SK-N-SH (cell line): ENCODE results near the gene OSBPL6. TPM values are rescaled to one million over a fixed set of nuclear protein-coding genes. Genes with fewer than 3 reads are reported as not detected.
"Not testable (repeated sequence)": the region's sequence is repeated elsewhere in the genome, so short reads cannot be mapped to it uniquely, and the experiment has no call there.

Source experiments
- CTCF ChIA-PET: fragments of 300-600, 350-600 bp; formaldehyde crosslinking; extraction: SDS; loops from one replicate; lab custom pipeline; 2021; lab: Yijun Ruan, JAX
- POLR2A ChIA-PET: fragments of 350-600 bp; sonication (Branson Sonifier 250); formaldehyde crosslinking; extraction: SDS; loops from one replicate; lab custom pipeline; 2020; ENCODE audit warnings: antibody characterized with exemption, inconsistent platforms; lab: Yijun Ruan, JAX
- DNase-seq: peaks from one replicate; pipeline ENCODE4 v3.0.0; 2012
- H2AFZ ChIP-seq: fragments of 200-600 bp; sonication (generic); 2 replicates; pipeline ENCODE4 v1.8.1; 2016; ENCODE audit warnings: antibody characterized with exemption, mild to moderate bottlenecking, low read depth
- H3F3A ChIP-seq: fragments of 200-600 bp; sonication (generic); replicated peaks from 2 replicates; pipeline ENCODE3; 2016; ENCODE audit warnings: antibody characterized with exemption, mild to moderate bottlenecking; ENCODE audit not compliant: insufficient read depth
- H3K27ac ChIP-seq, 2 experiments: fragments of 200-500 bp in 1 of 2; fragments of 200-600 bp in 1 of 2; sonication (Bioruptor generic) in 1 of 2; sonication (generic), shearing (Covaris generic) in 1 of 2; 2 replicates each; pipeline versions ENCODE4 v1.5.1 to v1.6.1; 2014 to 2016; ENCODE audit warnings: low read depth in 2 of 2, inconsistent platforms in 1 of 2, low read length in 1 of 2, mild to moderate bottlenecking in 1 of 2, mixed read lengths in 1 of 2
- H3K27me3 ChIP-seq: fragments of 200-600 bp; sonication (generic), shearing (Covaris generic); 2 replicates; pipeline ENCODE4 v1.6.1; 2016; ENCODE audit warnings: mixed run types; ENCODE audit not compliant: insufficient read depth
- H3K36me3 ChIP-seq, 2 experiments: fragments of 200-500 bp in 1 of 2; fragments of 200-600 bp in 1 of 2; sonication (Bioruptor generic) in 1 of 2; sonication (generic) in 1 of 2; replicated peaks in 1 of 2; 2 replicates each; pipeline versions ENCODE3 to v1.5.1; 2014 to 2016; ENCODE audit warnings: low read length in 1 of 2, mild to moderate bottlenecking in 1 of 2; ENCODE audit not compliant: insufficient read depth in 2 of 2, control insufficient read depth in 1 of 2
- H3K4me1 ChIP-seq, 2 experiments: fragments of 200-500 bp in 1 of 2; fragments of 200-600 bp in 1 of 2; sonication (Bioruptor generic) in 1 of 2; sonication (generic), shearing (Covaris generic) in 1 of 2; 2 replicates each; pipeline versions ENCODE4 v1.5.1 to v1.6.1; 2014 to 2016; ENCODE audit warnings: low read depth in 1 of 2, low read length in 1 of 2, mixed run types in 1 of 2; ENCODE audit not compliant: insufficient read depth in 2 of 2, control insufficient read depth in 1 of 2
- H3K4me2 ChIP-seq: fragments of 200-600 bp; sonication (generic), shearing (Covaris generic); 2 replicates; pipeline ENCODE4 v1.6.1; 2017; ENCODE audit warnings: mixed run types
- H3K4me3 ChIP-seq, 2 experiments: fragments of 200-500 bp in 1 of 2; fragments of 200-600 bp in 1 of 2; sonication (Bioruptor generic) in 1 of 2; sonication (generic), shearing (Covaris generic) in 1 of 2; 2 replicates each; pipeline versions ENCODE4 v1.5.1 to v1.8.1; 2014 to 2016; ENCODE audit warnings: low read depth in 2 of 2, inconsistent platforms in 1 of 2, low read length in 1 of 2, mild to moderate bottlenecking in 1 of 2, mixed read lengths in 1 of 2, moderate library complexity in 1 of 2
- H3K79me2 ChIP-seq: fragments of 200-600 bp; sonication (generic); 2 replicates; pipeline ENCODE4 v1.8.1; 2017; ENCODE audit warnings: mild to moderate bottlenecking; ENCODE audit not compliant: insufficient read depth
- H3K9ac ChIP-seq: fragments of 200-600 bp; sonication (generic); 2 replicates; pipeline ENCODE4 v1.6.1; 2017; ENCODE audit warnings: mixed run types
- H3K9me2 ChIP-seq: fragments of 200-600 bp; sonication (generic); 2 replicates; pipeline ENCODE4 v1.6.1; 2017; ENCODE audit warnings: mixed run types
- H3K9me3 ChIP-seq: fragments of 200-600 bp; sonication (generic); 2 replicates; pipeline ENCODE4 v1.6.1; 2017; ENCODE audit warnings: mixed run types, mild to moderate bottlenecking, moderate library complexity
- H4K20me1 ChIP-seq: fragments of 200-600 bp; sonication (generic); 2 replicates; pipeline ENCODE4 v1.6.1; 2017; ENCODE audit warnings: mild to moderate bottlenecking, mixed run types; ENCODE audit not compliant: insufficient read depth
- CTCF ChIP-seq: fragments of 200-600 bp; sonication (generic); IDR thresholded peaks from 2 replicates; pipeline ENCODE4 v1.6.1; 2017; ENCODE audit warnings: antibody characterized with exemption, mild to moderate bottlenecking, moderate library complexity
- ELF1 ChIP-seq: IDR thresholded peaks from 2 replicates; pipeline ENCODE4 v1.4.0; 2012
- EZH2phosphoT487 ChIP-seq: fragments of 200-600 bp; sonication (generic); IDR thresholded peaks from 2 replicates; pipeline ENCODE4 v1.6.1; 2017; ENCODE audit warnings: low read depth, mixed run types, mild to moderate bottlenecking, antibody characterized with exemption, moderate library complexity, borderline replicate concordance
- FOXJ3 ChIP-seq: sonication (generic); formaldehyde crosslinking; IDR thresholded peaks from 2 replicates; pipeline ENCODE4 v1.5.1; 2020; ENCODE audit warnings: mild to moderate bottlenecking, missing genetic modification reagents
- JUND ChIP-seq: IDR thresholded peaks from 2 replicates; pipeline ENCODE4 v1.4.0; 2012
- MEF2A ChIP-seq: IDR thresholded peaks from 2 replicates; pipeline ENCODE4 v1.4.0; 2012; ENCODE audit warnings: low read depth, borderline replicate concordance
- MXI1 ChIP-seq: IDR thresholded peaks from 2 replicates; pipeline ENCODE4 v1.6.1; 2012; ENCODE audit warnings: mild to moderate bottlenecking, low read depth, low read length, improper control_type of control experiment
- NRF1 ChIP-seq: IDR thresholded peaks from 2 replicates; pipeline ENCODE4 v1.6.1; 2012; ENCODE audit warnings: low read depth, mild to moderate bottlenecking, low read length
- REST ChIP-seq: IDR thresholded peaks from 2 replicates; pipeline ENCODE4 v1.6.1; 2012; ENCODE audit warnings: mild to moderate bottlenecking, low read depth, low read length, moderate library complexity
- RFX5 ChIP-seq: IDR thresholded peaks from 2 replicates; pipeline ENCODE4 v1.6.1; 2012; ENCODE audit warnings: mild to moderate bottlenecking, improper control_type of control experiment, low read length
- TAF1 ChIP-seq: IDR thresholded peaks from 2 replicates; pipeline ENCODE4 v1.6.1; 2012; ENCODE audit warnings: low read depth, mild to moderate bottlenecking, low read length, moderate library complexity, borderline replicate concordance
- TEAD4 ChIP-seq: IDR thresholded peaks from 2 replicates; pipeline ENCODE4 v1.4.0; 2012; ENCODE audit warnings: mild to moderate bottlenecking, borderline replicate concordance; ENCODE audit not compliant: insufficient read depth
- YY1 ChIP-seq: IDR thresholded peaks from 2 replicates; pipeline ENCODE4 v1.4.0; 2012; ENCODE audit warnings: low read depth, mild to moderate bottlenecking
- WGBS: methylation state at CpG from one replicate; pipeline ENCODE4 v1.1.6; 2017; ENCODE audit warnings: low lambda C conversion rate; 5-methylcytosine and 5-hydroxymethylcytosine counted together
- polyA plus RNA-seq, 3 experiments: library from polyadenylated mRNA; depleted of rRNA; stranded (reverse); fragments of >200 nt; gene quantifications; 2 replicates each; pipeline ENCODE4 v1.2.3, GENCODE V29; 2012
- TF ChIP-seq, protein P1 (sequence below): IDR thresholded peaks from 2 replicates; pipeline ENCODE4; 2012
- TF ChIP-seq, protein P2 (sequence below): fragments of 150-350 bp; IDR thresholded peaks from 2 replicates; pipeline ENCODE4 v1.6.1; 2017; ENCODE audit warnings: antibody characterized with exemption, low read length, low read depth, borderline replicate concordance

Gene OSBPL6
- polyA plus RNA-seq, 1 of the 3 experiments (the other 2 are of a cell fraction) = 2.7 TPM

DNA sequence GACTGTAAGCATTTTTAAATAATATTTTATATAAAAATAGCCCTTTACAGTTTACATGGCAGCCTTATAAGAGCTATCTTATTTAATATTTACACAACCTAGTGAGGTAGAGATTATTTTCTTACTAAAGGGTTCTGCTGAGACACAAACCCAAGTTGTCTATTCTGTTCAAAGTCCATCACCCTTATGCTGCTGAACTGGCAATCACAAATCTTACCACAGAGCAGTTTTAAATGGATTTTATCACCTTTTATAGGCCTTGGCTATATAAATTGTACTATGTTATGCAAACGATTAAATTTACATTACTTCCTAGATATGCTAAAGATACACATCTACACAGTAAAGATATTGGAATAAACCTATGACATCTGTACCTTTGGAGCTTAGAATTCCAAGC, 41.3 kb upstream of the OSBPL6 start:
- no peak overlapping the region for H2AFZ ChIP-seq
- H3K4me2 ChIP-seq = no peak overlapping the region
- no peaks in the 10 kb centered on the region for H3F3A ChIP-seq
- H3K27ac ChIP-seq = no peak overlapping the region
- 13% methylated on average over 1 of the region's 1 CpG for WGBS
- POLR2A ChIA-PET = no interaction called here
- no peaks in the 10 kb centered on the region for H3K9me3 ChIP-seq
- H3K27me3 ChIP-seq = no peaks in the 10 kb centered on the region
- no peaks in the 10 kb centered on the region for H3K9me2 ChIP-seq
- no peaks in the 10 kb centered on the region for H4K20me1 ChIP-seq
- H3K9ac ChIP-seq = no peak overlapping the region
- CTCF ChIA-PET = interaction anchor here (1.3 to 1.5 kb wide), 3 partner anchors 21 to 262 kb away, joined by 4 to 6 read pairs (median 6); no protein-coding TSS in a partner anchor
- H3K36me3 ChIP-seq = no peaks in the 10 kb centered on the region
- TF ChIP-seq YY1 (no peak), MEF2A (no peak), TEAD4 (no peak), EZH2phosphoT487 (no peak)
- TF ChIP-seq, protein P1, sequence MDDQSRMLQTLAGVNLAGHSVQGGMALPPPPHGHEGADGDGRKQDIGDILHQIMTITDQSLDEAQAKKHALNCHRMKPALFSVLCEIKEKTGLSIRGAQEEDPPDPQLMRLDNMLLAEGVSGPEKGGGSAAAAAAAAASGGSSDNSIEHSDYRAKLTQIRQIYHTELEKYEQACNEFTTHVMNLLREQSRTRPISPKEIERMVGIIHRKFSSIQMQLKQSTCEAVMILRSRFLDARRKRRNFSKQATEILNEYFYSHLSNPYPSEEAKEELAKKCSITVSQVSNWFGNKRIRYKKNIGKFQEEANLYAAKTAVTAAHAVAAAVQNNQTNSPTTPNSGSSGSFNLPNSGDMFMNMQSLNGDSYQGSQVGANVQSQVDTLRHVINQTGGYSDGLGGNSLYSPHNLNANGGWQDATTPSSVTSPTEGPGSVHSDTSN = no peak
- DNase-seq = no peak
- no peaks in the 10 kb centered on the region for H3K4me1 ChIP-seq
- no peak overlapping the region for H3K4me3 ChIP-seq
- H3K79me2 ChIP-seq = no peaks in the 10 kb centered on the region

GRCh38 chr2:178153878-178154277, 40.4 kb upstream of the OSBPL6 start:
- H4K20me1 ChIP-seq, H3K79me2 ChIP-seq, H3K4me1 ChIP-seq, H2AFZ ChIP-seq, H3F3A ChIP-seq, POLR2A ChIA-PET, H3K4me2 ChIP-seq, H3K27ac ChIP-seq, H3K4me3 ChIP-seq, H3K9me2 ChIP-seq, H3K27me3 ChIP-seq, H3K9ac ChIP-seq, H3K36me3 ChIP-seq, H3K9me3 ChIP-seq, DNase-seq: not testable (repeated sequence)
- 22% methylated on average over 1 of the region's 1 CpG for WGBS
- CTCF ChIA-PET = interaction anchor here (1.1 to 1.5 kb wide), 3 partner anchors 22 to 31 kb away, joined by 3 to 6 read pairs (median 4); no protein-coding TSS in a partner anchor

DNA sequence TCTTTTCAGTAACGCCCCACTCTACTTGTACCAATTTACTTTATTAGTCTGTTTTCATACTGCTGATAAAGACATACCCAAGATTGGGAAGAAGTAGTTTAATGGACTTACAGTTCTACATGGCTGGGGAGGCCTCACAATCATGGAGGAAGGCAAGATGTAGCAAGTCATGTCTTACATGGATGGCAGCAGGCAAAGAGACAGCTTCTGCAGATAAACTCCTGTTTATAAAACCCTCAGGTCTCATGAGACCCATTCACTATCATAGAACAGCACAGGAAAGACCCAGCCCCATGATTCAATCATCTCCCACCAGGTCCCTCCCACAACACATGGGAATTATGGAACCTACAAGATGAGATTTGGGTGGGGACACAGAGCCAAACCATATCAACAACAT, 38.8 kb upstream of the OSBPL6 start:
- no peak overlapping the region for H3K4me3 ChIP-seq
- H3K4me1 ChIP-seq = no peaks in the 10 kb centered on the region; a peak in 1 of 4 replicates
- ChIA-PET CTCF (no interaction called here), POLR2A (no interaction called here)
- H3K9me2 ChIP-seq = no peaks in the 10 kb centered on the region
- no peaks in the 10 kb centered on the region for H3K79me2 ChIP-seq
- no peak for DNase-seq
- H3F3A ChIP-seq = no peaks in the 10 kb centered on the region
- no peaks in the 10 kb centered on the region for H4K20me1 ChIP-seq
- no peak overlapping the region for H3K27ac ChIP-seq
- H2AFZ ChIP-seq = no peak overlapping the region
- WGBS = 81% methylated on average over 1 of the region's 1 CpG
- H3K27me3 ChIP-seq = no peaks in the 10 kb centered on the region
- H3K4me2 ChIP-seq = no peak overlapping the region
- no peak overlapping the region for H3K9ac ChIP-seq
- no peaks in the 10 kb centered on the region for H3K9me3 ChIP-seq
- H3K36me3 ChIP-seq = no peaks in the 10 kb centered on the region
- TF ChIP-seq, protein P2, sequence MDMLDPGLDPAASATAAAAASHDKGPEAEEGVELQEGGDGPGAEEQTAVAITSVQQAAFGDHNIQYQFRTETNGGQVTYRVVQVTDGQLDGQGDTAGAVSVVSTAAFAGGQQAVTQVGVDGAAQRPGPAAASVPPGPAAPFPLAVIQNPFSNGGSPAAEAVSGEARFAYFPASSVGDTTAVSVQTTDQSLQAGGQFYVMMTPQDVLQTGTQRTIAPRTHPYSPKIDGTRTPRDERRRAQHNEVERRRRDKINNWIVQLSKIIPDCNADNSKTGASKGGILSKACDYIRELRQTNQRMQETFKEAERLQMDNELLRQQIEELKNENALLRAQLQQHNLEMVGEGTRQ = no peak
- TF ChIP-seq ELF1 = no peak
- no peak for TF ChIP-seq JUND
- TF ChIP-seq MEF2A = no peak
- no peak for TF ChIP-seq MXI1
- TF ChIP-seq NRF1 = no peak
- no peak for TF ChIP-seq TAF1
- TF ChIP-seq CTCF = no peak
- no peak for TF ChIP-seq RFX5
- no peak for TF ChIP-seq FOXJ3 (CRISPR knock-in tag)
- TF ChIP-seq REST = no peak
